IPS-18a (cell line): ENCODE measurements around the gene SH3RF2.
A peak's percentile ranks its signal among the peaks of the same experiment; 100 is the strongest.

Experiments
- H3K27ac ChIP-seq: one replicate; pipeline ENCODE4 v1.5.1; 2013; ENCODE audit warnings: low read length
- H3K27me3 ChIP-seq: one replicate; pipeline ENCODE4 v1.6.1; 2013; ENCODE audit warnings: mild to moderate bottlenecking, low read length; ENCODE audit not compliant: control insufficient read depth, insufficient read depth
- H3K36me3 ChIP-seq: one replicate; pipeline ENCODE4 v1.6.1; 2013; ENCODE audit warnings: low read depth, low read length; ENCODE audit not compliant: control insufficient read depth
- H3K4me1 ChIP-seq: one replicate; pipeline ENCODE4 v1.6.1; 2013; ENCODE audit warnings: low read depth, low read length; ENCODE audit not compliant: control insufficient read depth
- H3K4me3 ChIP-seq: one replicate; pipeline ENCODE4 v1.5.1; 2013; ENCODE audit warnings: low read length
- H3K9ac ChIP-seq: one replicate; pipeline ENCODE4 v1.6.1; 2013; ENCODE audit warnings: mild to moderate bottlenecking, low read length, moderate library complexity
- H3K9me3 ChIP-seq: one replicate; pipeline ENCODE4 v1.6.1; 2013; ENCODE audit warnings: low read depth, low read length; ENCODE audit not compliant: control insufficient read depth

Gene SH3RF2

DNA sequence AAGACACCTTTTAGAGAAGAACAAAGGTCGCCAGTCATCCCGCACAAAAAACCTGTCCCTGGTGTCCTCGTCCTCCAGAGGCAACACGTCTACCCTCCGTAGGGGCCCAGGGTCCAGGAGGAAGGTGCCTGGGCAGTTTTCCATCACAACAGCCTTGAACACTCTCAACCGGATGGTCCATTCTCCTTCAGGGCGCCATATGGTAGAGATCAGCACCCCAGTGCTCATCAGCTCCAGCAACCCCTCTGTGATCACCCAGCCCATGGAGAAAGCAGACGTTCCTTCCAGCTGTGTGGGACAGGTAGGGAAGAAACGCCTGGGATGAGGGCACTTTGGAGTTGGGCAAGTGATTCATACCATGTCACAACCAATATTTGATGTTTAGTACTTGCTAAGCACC is 77.4 kb downstream of the SH3RF2 start:
- no peak overlapping the region for H3K9ac ChIP-seq
- H3K4me3 ChIP-seq, result no peak overlapping the region
- no peaks in the 10 kb centered on the region for H3K27me3 ChIP-seq
- no peaks in the 10 kb centered on the region for H3K4me1 ChIP-seq
- no peak overlapping the region for H3K27ac ChIP-seq
- H3K36me3 ChIP-seq, result no peaks in the 10 kb centered on the region
- H3K9me3 ChIP-seq, result no peaks in the 10 kb centered on the region

DNA sequence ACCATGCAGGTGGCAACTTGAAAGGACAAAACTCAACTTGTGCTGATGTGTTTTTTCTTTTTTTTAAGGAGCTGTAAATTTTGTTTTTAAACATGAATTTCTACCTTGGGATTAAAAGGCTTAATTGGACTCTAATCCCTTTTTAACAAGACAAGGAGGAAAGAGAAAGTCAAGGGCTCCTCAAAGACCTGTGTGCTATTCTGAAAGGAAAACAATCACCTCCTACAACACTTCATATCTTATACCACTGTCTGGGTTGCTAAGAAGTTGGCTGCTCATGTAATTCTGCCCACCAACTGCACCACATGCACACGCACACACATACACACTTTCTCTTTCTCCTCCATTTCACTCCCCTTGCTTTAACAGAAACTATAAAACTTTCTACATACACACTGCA is 78.6 kb downstream of the SH3RF2 start:
- no peaks in the 10 kb centered on the region for H3K27me3 ChIP-seq
- H3K36me3 ChIP-seq, result no peaks in the 10 kb centered on the region
- no peaks in the 10 kb centered on the region for H3K9me3 ChIP-seq
- no peak overlapping the region for H3K4me3 ChIP-seq
- H3K9ac ChIP-seq, result no peak overlapping the region
- no peak overlapping the region for H3K27ac ChIP-seq
- H3K4me1 ChIP-seq, result no peaks in the 10 kb centered on the region

DNA sequence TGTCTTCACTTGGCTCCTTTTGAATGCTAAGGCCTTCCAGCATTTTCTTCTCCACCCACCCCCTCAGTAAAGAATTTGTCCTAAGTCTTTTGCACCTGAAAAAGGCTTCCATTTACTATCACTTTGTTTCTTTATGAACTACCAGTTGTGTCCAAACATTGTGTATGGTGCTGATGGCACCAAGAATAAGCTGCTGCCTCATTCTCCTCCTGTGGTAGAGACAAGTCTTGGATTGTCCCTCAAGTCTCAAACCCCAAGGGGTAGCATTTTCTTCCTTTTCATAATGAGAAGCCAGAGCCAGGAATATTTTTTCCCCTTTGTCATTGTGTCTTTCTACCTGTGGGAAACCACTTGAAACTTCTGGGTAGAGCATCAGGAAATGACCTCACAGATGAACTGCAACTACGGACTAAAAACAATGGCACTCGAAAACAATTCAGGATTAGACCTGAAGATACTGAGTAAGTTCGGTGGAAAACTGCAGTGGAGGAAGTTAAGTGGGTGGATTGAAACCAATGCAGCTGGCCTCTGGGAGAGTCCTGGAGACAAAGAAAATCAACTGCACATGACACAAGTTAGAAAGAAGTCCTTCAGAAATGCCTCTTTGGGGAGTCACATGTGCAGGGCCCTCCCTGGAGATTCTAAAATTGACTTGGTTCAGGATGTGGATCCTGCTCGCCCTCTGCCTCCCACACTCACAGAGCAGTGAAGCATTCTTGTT is 80.5 kb downstream of the SH3RF2 start:
- no peak overlapping the region for H3K4me3 ChIP-seq

DNA sequence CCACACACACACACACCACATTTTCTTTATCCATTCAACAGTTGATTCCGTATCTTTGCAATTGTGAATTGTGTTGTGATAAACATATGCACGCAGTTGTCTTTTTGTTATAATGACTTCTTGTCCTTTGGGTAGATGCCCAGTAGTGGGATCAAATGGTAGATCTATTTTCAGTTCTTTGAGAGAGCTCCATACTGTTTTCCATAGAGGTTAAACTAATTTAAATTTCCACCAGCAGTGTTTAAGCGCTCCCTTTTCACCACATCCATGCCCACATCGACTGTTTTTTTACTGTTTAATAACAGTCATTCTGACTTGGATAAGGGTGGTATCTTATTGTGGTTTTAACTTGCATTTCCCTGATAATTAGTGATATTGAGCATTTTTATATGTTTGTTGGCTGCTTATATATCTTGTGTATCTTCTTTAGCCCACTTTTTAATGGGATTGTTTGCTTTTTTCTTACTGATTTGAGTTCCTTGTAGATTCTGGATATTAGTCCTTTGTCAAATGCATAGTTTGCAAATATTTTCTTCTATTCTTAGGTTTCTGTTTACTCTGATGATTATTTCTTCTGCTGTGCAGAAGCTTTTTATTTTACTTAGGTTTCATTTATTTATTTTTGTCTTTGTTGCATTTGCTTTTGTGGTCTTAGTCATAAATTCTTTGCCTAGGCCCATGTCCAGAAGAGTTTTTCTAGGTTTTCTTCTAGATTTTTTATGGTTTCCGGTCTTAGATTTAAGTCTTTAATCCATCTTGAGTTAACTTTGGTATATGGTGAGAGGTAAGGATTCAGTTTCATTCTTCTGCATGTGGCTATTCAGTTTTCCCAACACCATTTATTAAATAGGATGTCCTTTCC is 82.4 kb downstream of the SH3RF2 start:
- no peaks in the 10 kb centered on the region for H3K4me1 ChIP-seq
- no peak overlapping the region for H3K27ac ChIP-seq
- no peaks in the 10 kb centered on the region for H3K36me3 ChIP-seq
- no peaks in the 10 kb centered on the region for H3K27me3 ChIP-seq
- H3K9me3 ChIP-seq, result no peaks in the 10 kb centered on the region
- H3K9ac ChIP-seq, result no peak overlapping the region
- H3K4me3 ChIP-seq, result no peak overlapping the region

More for the DNA sequence above, 80.5 kb downstream of the SH3RF2 start:
- Histone ChIP-seq H3K9ac (no peak overlapping the region), H3K4me1 (no peaks in the 10 kb centered on the region), H3K36me3 (no peaks in the 10 kb centered on the region), H3K27me3 (no peaks in the 10 kb centered on the region), H3K9me3 (no peaks in the 10 kb centered on the region), H3K27ac (no peak overlapping the region)

DNA sequence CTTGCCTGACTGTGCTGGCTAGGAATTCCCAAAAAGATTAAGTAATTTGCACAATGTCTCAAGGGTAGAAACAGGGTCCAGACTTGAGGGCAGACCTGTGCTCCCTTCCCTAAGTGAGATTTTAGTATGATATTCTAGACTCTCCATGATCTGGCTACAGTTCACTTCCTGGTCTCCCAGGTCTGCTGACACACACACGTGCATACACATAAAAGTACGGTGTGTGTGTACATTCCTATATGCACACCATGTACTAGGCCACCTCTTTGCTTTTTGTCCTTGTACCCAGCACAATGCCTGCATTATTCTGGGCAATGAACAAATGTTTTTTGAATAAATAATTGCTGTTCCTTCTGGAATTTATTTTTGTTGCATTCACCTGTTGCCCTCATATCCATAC is 83.7 kb downstream of the SH3RF2 start:
- Histone ChIP-seq H3K27me3 (no peaks in the 10 kb centered on the region), H3K4me3 (no peak overlapping the region), H3K27ac (no peak overlapping the region), H3K4me1 (peaks cover 5% of the 10 kb centered on the region), H3K9me3 (no peaks in the 10 kb centered on the region), H3K36me3 (no peaks in the 10 kb centered on the region), H3K9ac (no peak overlapping the region)

DNA sequence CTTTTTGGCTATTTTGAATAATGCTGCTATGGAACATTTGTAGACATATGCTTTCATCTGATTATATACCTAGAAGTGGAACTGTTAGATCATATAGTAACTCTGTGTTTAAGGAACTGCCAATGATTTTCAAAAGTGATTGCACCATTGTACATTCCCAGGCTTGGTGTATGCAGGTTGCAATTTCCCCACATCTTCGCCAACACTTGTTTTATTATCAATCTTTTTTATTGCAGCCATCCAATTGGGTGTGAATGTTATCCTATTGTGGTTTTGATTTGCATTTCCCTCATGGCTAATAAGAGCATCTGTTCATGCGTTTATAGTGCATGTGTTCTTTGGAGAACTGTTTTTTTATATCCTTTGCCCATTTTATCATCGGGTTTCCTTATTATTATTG is 87.7 kb downstream of the SH3RF2 start:
- no peaks in the 10 kb centered on the region for H3K36me3 ChIP-seq
- H3K4me3 ChIP-seq, result no peak overlapping the region
- H3K9ac ChIP-seq, result no peak overlapping the region
- H3K4me1 ChIP-seq, result peaks cover 28% of the 10 kb centered on the region
- no peaks in the 10 kb centered on the region for H3K27me3 ChIP-seq
- H3K27ac ChIP-seq, result no peak overlapping the region
- no peaks in the 10 kb centered on the region for H3K9me3 ChIP-seq

DNA sequence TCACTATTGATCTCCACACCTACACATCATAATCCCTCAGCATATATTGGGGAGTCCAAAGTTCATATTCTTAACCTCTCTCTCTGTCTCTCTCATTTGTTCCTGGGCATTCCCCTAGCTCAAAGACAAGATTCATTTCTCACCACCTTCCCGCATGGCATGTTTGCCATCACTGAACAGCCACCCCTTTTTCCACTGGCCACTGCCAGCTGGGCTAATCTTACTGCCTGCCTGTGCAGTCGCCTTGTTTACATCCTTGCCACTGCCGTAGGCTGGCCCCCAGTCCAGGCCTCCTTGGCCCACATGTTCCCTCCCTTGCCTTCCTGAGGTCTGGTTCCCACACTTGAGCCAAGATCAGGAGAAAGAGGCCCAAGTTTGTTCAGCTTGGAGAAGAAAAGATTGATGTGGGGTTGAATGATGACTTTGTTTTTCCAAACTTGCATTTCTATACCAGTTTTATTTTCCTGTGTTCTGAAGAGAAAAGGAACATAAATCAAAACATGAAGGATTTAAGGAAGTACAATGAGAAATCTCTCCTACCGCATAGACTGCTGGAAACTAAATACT is 88.8 kb downstream of the SH3RF2 start:
- Histone ChIP-seq H3K36me3 (no peaks in the 10 kb centered on the region), H3K4me1 (peaks cover 28% of the 10 kb centered on the region), H3K27me3 (no peaks in the 10 kb centered on the region), H3K4me3 (no peak overlapping the region), H3K9ac (no peak overlapping the region), H3K9me3 (no peaks in the 10 kb centered on the region), H3K27ac (peak overlapping the region; percentile 56)

DNA sequence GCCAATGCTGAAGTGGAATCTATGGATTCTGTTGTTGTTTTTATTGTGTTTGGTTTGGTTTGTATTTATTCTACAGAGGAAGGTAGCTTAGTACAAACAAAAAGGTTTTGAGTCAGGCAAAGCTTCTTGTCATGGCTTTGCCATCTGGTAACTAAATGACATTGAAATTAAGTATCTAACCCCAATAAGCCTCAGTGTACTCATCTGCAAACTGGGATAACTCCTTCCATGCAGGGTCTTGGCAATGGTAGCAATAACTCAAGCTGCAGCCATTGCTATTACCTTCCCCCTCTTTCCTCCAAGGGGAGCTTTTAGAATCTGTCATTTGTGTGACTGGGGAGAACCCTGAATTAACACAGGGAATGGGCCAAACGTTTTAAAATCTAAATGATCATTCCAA is 89.3 kb downstream of the SH3RF2 start:
- H3K4me1 ChIP-seq, result peaks cover 28% of the 10 kb centered on the region
- H3K36me3 ChIP-seq, result no peaks in the 10 kb centered on the region
- no peaks in the 10 kb centered on the region for H3K9me3 ChIP-seq
- H3K27me3 ChIP-seq, result no peaks in the 10 kb centered on the region
- H3K4me3 ChIP-seq, result no peak overlapping the region
- no peak overlapping the region for H3K9ac ChIP-seq
- H3K27ac ChIP-seq, result peak overlapping the region; percentile 56

DNA sequence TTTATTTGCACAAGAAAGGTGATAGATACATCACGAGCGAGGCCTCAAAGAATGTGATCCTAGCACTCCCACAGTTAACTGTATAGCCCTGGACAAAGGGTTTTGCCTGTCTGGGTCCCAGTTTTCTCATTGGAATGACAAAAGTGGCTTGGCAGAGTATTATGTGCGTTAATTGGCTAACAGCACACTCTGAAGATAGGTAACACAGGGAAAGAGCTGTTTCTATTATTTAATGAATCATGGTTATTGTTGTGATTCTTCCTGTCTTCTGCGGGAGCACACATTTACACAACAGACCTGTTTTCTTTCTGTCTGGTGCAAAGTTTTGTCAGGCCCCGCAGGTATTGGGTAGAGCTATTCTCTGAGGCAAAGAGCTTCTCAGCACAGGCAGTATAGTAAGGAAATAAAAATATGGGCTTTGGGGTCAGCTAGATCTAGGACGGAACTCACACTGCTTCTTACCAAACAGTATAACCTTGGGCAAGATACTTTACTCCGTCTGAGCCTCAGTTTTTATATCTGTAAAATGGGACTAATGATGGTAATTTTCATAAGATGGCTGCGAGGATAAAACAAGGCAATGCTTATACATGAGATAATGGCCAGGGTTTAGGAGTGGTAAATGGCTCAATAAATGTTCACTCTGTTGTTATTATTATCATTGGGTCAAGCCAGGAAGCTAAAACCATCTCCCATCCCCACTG is 90.1 kb downstream of the SH3RF2 start:
- H3K27me3 ChIP-seq, result no peaks in the 10 kb centered on the region
- H3K9me3 ChIP-seq, result no peaks in the 10 kb centered on the region
- H3K4me1 ChIP-seq, result peaks cover 28% of the 10 kb centered on the region
- H3K36me3 ChIP-seq, result no peaks in the 10 kb centered on the region
- peak overlapping the region; percentile 23 for H3K4me3 ChIP-seq
- H3K9ac ChIP-seq, result no peak overlapping the region
- H3K27ac ChIP-seq, result peak overlapping the region; percentile 33

DNA sequence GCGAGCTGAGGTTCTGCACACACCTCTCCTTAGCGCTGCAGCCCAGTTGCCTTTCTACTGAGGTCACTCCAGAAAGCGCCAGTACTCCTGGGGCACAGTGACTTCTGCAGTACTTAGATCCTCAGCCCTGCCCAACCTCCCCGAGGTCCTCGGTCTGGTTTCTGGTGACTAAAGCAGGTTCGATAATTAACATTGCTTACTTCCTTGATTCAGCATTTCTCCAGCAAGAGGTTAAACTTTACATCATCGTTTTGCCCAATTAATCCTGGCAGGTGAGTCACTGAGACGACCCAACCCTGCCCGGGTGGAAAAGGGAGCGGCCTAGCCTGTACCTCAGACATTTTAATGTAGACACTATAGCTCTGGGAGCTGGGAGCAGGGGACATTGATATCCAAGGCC is 91.4 kb downstream of the SH3RF2 start:
- H3K4me1 ChIP-seq, result peaks cover 28% of the 10 kb centered on the region
- no peak overlapping the region for H3K9ac ChIP-seq
- no peak overlapping the region for H3K27ac ChIP-seq
- H3K4me3 ChIP-seq, result no peak overlapping the region
- no peaks in the 10 kb centered on the region for H3K27me3 ChIP-seq
- H3K36me3 ChIP-seq, result no peaks in the 10 kb centered on the region
- H3K9me3 ChIP-seq, result no peaks in the 10 kb centered on the region

DNA sequence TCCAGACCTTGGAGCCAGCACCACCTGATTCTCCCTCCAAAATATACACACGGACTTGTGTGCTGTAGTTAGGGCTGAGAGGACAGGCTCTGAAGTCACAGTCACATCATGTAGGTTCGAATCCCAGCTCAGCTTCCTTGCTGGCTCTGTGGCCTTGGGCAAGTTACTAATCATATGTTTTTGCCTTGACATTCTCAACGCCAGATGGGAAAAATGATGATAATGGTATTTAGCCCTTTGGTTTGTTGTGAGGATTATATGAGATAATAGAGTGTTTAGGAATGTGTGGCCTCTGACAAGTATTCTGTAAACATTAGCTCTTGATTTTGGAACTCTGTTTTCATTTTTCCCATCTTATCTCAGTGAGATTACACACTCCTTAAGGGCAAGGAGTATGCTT is 96.5 kb downstream of the SH3RF2 start:
- no peaks in the 10 kb centered on the region for H3K27me3 ChIP-seq
- H3K9ac ChIP-seq, result no peak overlapping the region
- no peaks in the 10 kb centered on the region for H3K9me3 ChIP-seq
- no peak overlapping the region for H3K27ac ChIP-seq
- H3K36me3 ChIP-seq, result no peaks in the 10 kb centered on the region
- no peak overlapping the region for H3K4me3 ChIP-seq
- H3K4me1 ChIP-seq, result no peaks in the 10 kb centered on the region
